Prostate gland (tissue), 2 donors: ENCODE results near the gene CFAP45. TPM values are rescaled to one million over a fixed set of nuclear protein-coding genes. Genes with fewer than 3 reads are reported as not detected.

Source experiments
- DNase-seq: peaks from one replicate; pipeline ENCODE4 v3.0.0-alpha.2; 2019; ENCODE audit warnings: low spot score
- H3K27ac ChIP-seq, 2 donors: fragments of 200-600 bp; sonication (generic); 2 replicates each; pipeline ENCODE4 v1.5.1; 2017 to 2019
- H3K27me3 ChIP-seq: fragments of 200-600 bp; sonication (generic); replicated peaks from 2 replicates; pipeline ENCODE4 v1.5.1; 2019; ENCODE audit not compliant: insufficient read depth
- H3K36me3 ChIP-seq, 2 donors: fragments of 200-600 bp; sonication (generic); 1 replicate in 1 of 2; 2 replicates in 1 of 2; pipeline versions ENCODE4 v1.5.1 to v1.8.1; 2017 to 2019
- H3K4me1 ChIP-seq: fragments of 200-600 bp; sonication (generic); replicated peaks from 2 replicates; pipeline ENCODE4 v1.5.1; 2019
- H3K4me3 ChIP-seq, 2 donors: fragments of 200-600 bp; sonication (generic); 2 replicates each; pipeline ENCODE4 v1.5.1; 2017 to 2019
- H3K9me3 ChIP-seq: fragments of 200-600 bp; sonication (generic); 2 replicates; pipeline ENCODE4 v1.5.1; 2017
- CTCF ChIP-seq, 4 experiments: fragments of 200-600 bp in 2 of 4; fragments of 450-650 bp in 2 of 4; sonication (generic) in 2 of 4; IDR thresholded peaks; 1 replicate in 3 of 4; 2 replicates in 1 of 4; pipeline ENCODE4 v1.5.1; 2016 to 2019; ENCODE audit warnings: antibody characterized with exemption in 4 of 4, mild to moderate bottlenecking in 2 of 4, moderate library complexity in 2 of 4
- POLR2A ChIP-seq: fragments of 450-650 bp; IDR thresholded peaks from one replicate; pipeline ENCODE4 v1.6.1; 2016; ENCODE audit warnings: antibody characterized with exemption, mild to moderate bottlenecking
- POLR2AphosphoS5 ChIP-seq: sonication (generic); formaldehyde crosslinking; IDR thresholded peaks from one replicate; pipeline ENCODE4 v1.6.1; 2017; ENCODE audit warnings: antibody characterized with exemption
- WGBS: methylation state at CpG from one replicate; pipeline ENCODE4 v1.1.5; 2018; 5-methylcytosine and 5-hydroxymethylcytosine counted together
- intact Hi-C: fragments of 100-400 bp; cut with DNase I; formaldehyde crosslinking; loops from one replicate; pipeline ENCODE4 v1.14.2; 2022
- total RNA-seq, 2 donors: library from RNA; depleted of rRNA; stranded (reverse); fragments of >200 nt; gene quantifications; one replicate each; pipeline ENCODE4 v1.1.0, GENCODE V29; 2016

CFAP45 gene
- total RNA-seq, 2 donors from 2014 or later = 2.6 TPM; not detected in 1

- TF ChIP-seq CTCF (IDR thresholded peaks at IDR 0.05) = no peak
- no peak for TF ChIP-seq POLR2A
- Histone ChIP-seq H3K36me3 (no peaks in the 10 kb centered on the region), H3K4me1 (no peaks in the 10 kb centered on the region), H3K27me3 (no peaks in the 10 kb centered on the region), H3K4me3 (no peak overlapping the region), H3K27ac (no peak overlapping the region), H3K9me3 (no peaks in the 10 kb centered on the region)
- intact Hi-C loops = no loop called here
- DNase-seq = no peak
- WGBS = 84% methylated on average over 8 of the region's 8 CpGs
Measured at GRCh38 chr1:159884296-159884695, 15.7 kb downstream of the CFAP45 start.

- intact Hi-C loops = no loop called here
- 81% methylated on average over 4 of the region's 4 CpGs for WGBS
Measured at GRCh38 chr1:159883134-159883533, 16.8 kb downstream of the CFAP45 start.

GRCh38 chr1:159882527-159882862 is 17.5 kb downstream of the CFAP45 start:
- Histone ChIP-seq H3K36me3 (no peaks in the 10 kb centered on the region), H3K4me1 (no peaks in the 10 kb centered on the region), H3K27ac (no peak overlapping the region), H3K27me3 (no peaks in the 10 kb centered on the region), H3K9me3 (no peaks in the 10 kb centered on the region), H3K4me3 (no peak overlapping the region)
- 85% methylated on average over 2 of the region's 2 CpGs for WGBS
- intact Hi-C loops = no loop called here
- DNase-seq = no peak
- TF ChIP-seq POLR2AphosphoS5 (no peak), POLR2A (no peak), CTCF (IDR thresholded peaks at IDR 0.05) (no peak)

More at GRCh38 chr1:159883134-159883533, 16.8 kb downstream of the CFAP45 start:
- Histone ChIP-seq H3K27ac (no peak overlapping the region), H3K4me3 (no peak overlapping the region), H3K27me3 (no peaks in the 10 kb centered on the region), H3K4me1 (no peaks in the 10 kb centered on the region), H3K9me3 (no peaks in the 10 kb centered on the region), H3K36me3 (no peaks in the 10 kb centered on the region)
- TF ChIP-seq CTCF (IDR thresholded peaks at IDR 0.05) (no peak), POLR2AphosphoS5 (no peak), POLR2A (no peak)
- no peak for DNase-seq

GRCh38 chr1:159881622-159882526 is 18.1 kb downstream of the CFAP45 start:
- TF ChIP-seq CTCF (IDR thresholded peaks at IDR 0.05) (no peak), POLR2A (no peak), POLR2AphosphoS5 (peak; percentile 66)
- no peaks in the 10 kb centered on the region for H3K27me3 ChIP-seq
- H3K9me3 ChIP-seq = no peaks in the 10 kb centered on the region
- intact Hi-C loops = no loop called here
- H3K36me3 ChIP-seq = no peaks in the 10 kb centered on the region
- no peak overlapping the region for H3K4me3 ChIP-seq
- H3K27ac ChIP-seq = no peak overlapping the region
- H3K4me1 ChIP-seq = no peaks in the 10 kb centered on the region
- WGBS = 57% methylated on average over 6 of the region's 6 CpGs
- DNase-seq = peak; percentile 94

- TF ChIP-seq POLR2A (no peak), CTCF (IDR thresholded peaks at IDR 0.05) (no peak), POLR2AphosphoS5 (no peak)
- intact Hi-C loops = no loop called here
- DNase-seq = no peak
- Histone ChIP-seq H3K27ac (no peak overlapping the region), H3K4me1 (no peaks in the 10 kb centered on the region), H3K27me3 (no peaks in the 10 kb centered on the region), H3K9me3 (no peaks in the 10 kb centered on the region), H3K36me3 (no peaks in the 10 kb centered on the region), H3K4me3 (no peak overlapping the region)
- 81% methylated on average over 3 of the region's 3 CpGs for WGBS
Measured at GRCh38 chr1:159880430-159880829, 19.5 kb downstream of the CFAP45 start.
